Measurements from ENCODE around the gene COL6A1.

DNA sequence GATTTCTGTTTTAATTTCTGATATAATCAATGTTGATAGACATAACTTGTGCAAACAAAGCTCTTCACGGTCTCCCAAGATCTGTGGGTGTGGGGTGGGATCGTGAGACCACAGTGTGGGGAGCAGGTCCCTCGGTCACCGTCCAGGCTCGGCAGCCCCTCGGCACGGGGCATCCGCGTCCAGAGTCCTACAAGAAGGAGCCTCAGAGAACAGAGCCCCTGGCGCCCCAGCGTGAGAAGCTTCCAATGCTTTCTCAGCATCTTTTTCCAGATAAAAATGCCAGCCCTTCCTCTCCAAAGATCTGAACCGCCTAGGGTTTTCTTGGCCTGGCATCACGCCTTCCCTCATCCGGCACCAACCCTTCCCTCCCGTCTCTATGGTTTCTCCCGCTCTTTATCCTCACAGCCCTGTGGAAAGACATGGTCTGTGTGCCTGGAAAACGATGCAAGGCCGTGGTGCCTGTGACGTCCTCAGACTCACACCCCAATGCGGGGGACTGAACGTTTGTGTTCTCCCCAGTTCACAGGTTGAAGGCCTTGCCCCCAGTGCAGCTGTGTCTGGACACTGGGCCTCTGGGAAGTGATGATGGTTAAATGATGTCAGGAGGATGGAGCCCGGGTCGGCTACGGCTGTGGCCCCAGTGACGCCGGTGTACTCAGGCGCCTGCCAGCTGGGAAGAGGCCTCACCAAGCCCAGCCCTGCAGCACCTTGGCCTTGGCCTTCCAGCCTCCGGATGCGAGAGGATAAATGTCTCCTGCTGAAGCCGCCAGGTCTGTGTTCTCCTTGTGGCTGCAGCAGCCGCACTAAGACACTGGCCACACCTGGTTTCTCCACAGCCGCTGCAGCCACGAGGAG, 70.5 kb downstream of the COL6A1 start:
- TF ChIP-seq, protein P1, sequence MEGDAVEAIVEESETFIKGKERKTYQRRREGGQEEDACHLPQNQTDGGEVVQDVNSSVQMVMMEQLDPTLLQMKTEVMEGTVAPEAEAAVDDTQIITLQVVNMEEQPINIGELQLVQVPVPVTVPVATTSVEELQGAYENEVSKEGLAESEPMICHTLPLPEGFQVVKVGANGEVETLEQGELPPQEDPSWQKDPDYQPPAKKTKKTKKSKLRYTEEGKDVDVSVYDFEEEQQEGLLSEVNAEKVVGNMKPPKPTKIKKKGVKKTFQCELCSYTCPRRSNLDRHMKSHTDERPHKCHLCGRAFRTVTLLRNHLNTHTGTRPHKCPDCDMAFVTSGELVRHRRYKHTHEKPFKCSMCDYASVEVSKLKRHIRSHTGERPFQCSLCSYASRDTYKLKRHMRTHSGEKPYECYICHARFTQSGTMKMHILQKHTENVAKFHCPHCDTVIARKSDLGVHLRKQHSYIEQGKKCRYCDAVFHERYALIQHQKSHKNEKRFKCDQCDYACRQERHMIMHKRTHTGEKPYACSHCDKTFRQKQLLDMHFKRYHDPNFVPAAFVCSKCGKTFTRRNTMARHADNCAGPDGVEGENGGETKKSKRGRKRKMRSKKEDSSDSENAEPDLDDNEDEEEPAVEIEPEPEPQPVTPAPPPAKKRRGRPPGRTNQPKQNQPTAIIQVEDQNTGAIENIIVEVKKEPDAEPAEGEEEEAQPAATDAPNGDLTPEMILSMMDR (IDR thresholded peaks at IDR 0.05) = no peak
- no peak for TF ChIP-seq POLR2A (IDR thresholded peaks at IDR 0.05)
- no peak for TF ChIP-seq EP300 (IDR thresholded peaks at IDR 0.05)
